ENCODE data around the gene ANKFN1. TPM values are rescaled to one million over a fixed set of nuclear protein-coding genes. Genes with fewer than 3 reads are reported as not detected.

ANKFN1 gene
- total and polyA plus RNA-seq, 2 experiments from 2014 or later, result 0.21 TPM; not detected in 1

DNA sequence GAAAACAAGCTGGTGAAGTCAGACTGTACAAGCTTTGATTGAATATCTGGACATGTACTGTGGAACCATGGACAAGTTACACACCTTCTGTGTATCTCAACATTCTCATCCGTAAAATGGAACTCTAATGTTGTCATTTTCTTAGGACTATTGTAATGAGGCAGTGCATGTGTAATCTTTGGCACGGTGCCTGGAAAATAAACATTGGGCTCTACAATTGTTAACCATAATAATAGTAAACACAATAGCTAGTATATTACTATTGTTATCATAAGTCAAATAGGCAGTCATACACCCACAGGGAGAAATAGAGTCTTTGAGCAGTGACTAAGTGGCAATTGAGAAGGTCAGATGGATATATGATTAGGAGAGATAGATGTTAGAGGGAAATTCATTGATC is 39.8 kb upstream of the ANKFN1 start:
- Histone ChIP-seq H3K27ac (no peak overlapping the region), H3K4me3 (no peak overlapping the region), H3K36me3 (no peaks in the 10 kb centered on the region), H3K4me1 (ENCODE audit: low read depth) (no peaks in the 10 kb centered on the region), H3K9me3 (ENCODE audit: low read depth) (no peaks in the 10 kb centered on the region), H3K27me3 (no peaks in the 10 kb centered on the region)
- no peak for DNase-seq (ENCODE audit: low read depth in 1 of 2, low spot score in 1 of 2)
- TF ChIP-seq, protein P1, sequence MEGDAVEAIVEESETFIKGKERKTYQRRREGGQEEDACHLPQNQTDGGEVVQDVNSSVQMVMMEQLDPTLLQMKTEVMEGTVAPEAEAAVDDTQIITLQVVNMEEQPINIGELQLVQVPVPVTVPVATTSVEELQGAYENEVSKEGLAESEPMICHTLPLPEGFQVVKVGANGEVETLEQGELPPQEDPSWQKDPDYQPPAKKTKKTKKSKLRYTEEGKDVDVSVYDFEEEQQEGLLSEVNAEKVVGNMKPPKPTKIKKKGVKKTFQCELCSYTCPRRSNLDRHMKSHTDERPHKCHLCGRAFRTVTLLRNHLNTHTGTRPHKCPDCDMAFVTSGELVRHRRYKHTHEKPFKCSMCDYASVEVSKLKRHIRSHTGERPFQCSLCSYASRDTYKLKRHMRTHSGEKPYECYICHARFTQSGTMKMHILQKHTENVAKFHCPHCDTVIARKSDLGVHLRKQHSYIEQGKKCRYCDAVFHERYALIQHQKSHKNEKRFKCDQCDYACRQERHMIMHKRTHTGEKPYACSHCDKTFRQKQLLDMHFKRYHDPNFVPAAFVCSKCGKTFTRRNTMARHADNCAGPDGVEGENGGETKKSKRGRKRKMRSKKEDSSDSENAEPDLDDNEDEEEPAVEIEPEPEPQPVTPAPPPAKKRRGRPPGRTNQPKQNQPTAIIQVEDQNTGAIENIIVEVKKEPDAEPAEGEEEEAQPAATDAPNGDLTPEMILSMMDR (IDR thresholded peaks at IDR 0.05; ENCODE audit: low read depth, low read length), result no peak

GRCh38 chr17:56114469-56114868 is 38.8 kb upstream of the ANKFN1 start:
- Histone ChIP-seq H3K4me3 (no peak overlapping the region), H3K4me1 (ENCODE audit: low read depth) (no peaks in the 10 kb centered on the region), H3K27ac (no peak overlapping the region), H3K9me3 (ENCODE audit: low read depth) (no peaks in the 10 kb centered on the region), H3K36me3 (no peaks in the 10 kb centered on the region), H3K27me3 (no peaks in the 10 kb centered on the region)
- no peak for DNase-seq (ENCODE audit: low read depth in 1 of 2, low spot score in 1 of 2)
- TF ChIP-seq, protein P1 (IDR thresholded peaks at IDR 0.05; ENCODE audit: low read depth, low read length), result no peak

- Histone ChIP-seq H3K9me3 (ENCODE audit: low read depth) (no peaks in the 10 kb centered on the region), H3K27me3 (no peaks in the 10 kb centered on the region), H3K36me3 (no peaks in the 10 kb centered on the region), H3K27ac (no peak overlapping the region), H3K4me3 (no peak overlapping the region), H3K4me1 (ENCODE audit: low read depth) (no peaks in the 10 kb centered on the region)
- TF ChIP-seq, protein P1 (IDR thresholded peaks at IDR 0.05; ENCODE audit: low read depth, low read length), result no peak
- no peak for DNase-seq (ENCODE audit: low read depth in 1 of 2, low spot score in 1 of 2)
Observed at GRCh38 chr17:56119191-56119590, 34.1 kb upstream of the ANKFN1 start.

DNA sequence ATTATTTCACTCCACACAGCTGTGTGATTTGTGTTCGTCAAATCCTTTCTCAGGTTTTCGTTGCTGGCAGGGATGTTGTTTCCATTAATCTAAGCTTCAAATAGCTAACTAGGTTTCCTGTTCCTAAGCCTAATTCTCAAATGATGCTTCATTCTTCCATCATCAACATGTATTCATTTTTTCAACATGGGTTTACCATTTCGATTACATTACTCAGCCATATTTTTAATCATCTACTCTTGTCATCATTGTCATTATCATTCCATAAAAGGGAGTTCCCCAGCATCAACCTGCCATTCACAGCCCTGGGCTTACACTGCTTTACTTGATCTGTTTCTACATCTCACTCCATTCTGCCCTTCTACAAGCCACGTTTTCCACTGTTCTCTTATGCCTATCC is 33.3 kb upstream of the ANKFN1 start:
- Histone ChIP-seq H3K4me3 (no peak overlapping the region), H3K27me3 (no peaks in the 10 kb centered on the region), H3K27ac (no peak overlapping the region), H3K36me3 (no peaks in the 10 kb centered on the region), H3K4me1 (ENCODE audit: low read depth) (no peaks in the 10 kb centered on the region), H3K9me3 (ENCODE audit: low read depth) (no peaks in the 10 kb centered on the region)
- no peak for DNase-seq (ENCODE audit: low read depth in 1 of 2, low spot score in 1 of 2)
- TF ChIP-seq, protein P1 (IDR thresholded peaks at IDR 0.05; ENCODE audit: low read depth, low read length), result no peak

- TF ChIP-seq, protein P1 (IDR thresholded peaks at IDR 0.05; ENCODE audit: low read depth, low read length), result no peak
- no peak overlapping the region for H3K4me3 ChIP-seq
- H3K27me3 ChIP-seq, result no peaks in the 10 kb centered on the region
- no peak overlapping the region for H3K27ac ChIP-seq
- H3K4me1 ChIP-seq (ENCODE audit: low read depth), result no peaks in the 10 kb centered on the region
- no peaks in the 10 kb centered on the region for H3K9me3 ChIP-seq (ENCODE audit: low read depth)
- H3K36me3 ChIP-seq, result no peaks in the 10 kb centered on the region
- no peak for DNase-seq (ENCODE audit: low read depth in 1 of 2, low spot score in 1 of 2)
Observed at GRCh38 chr17:56121191-56122051, 31.9 kb upstream of the ANKFN1 start.

All from cardiac muscle cell (in vitro differentiated cells and primary cell).